Hepatocyte (in vitro differentiated cells): Measurements from ENCODE around the gene C2CD3.
"Not testable (repeated sequence)": the region's sequence is repeated elsewhere in the genome, so short reads cannot be mapped to it uniquely, and the experiment has no call there.

Experiments
- CTCF ChIP-seq: fragments of 200-600 bp; sonication (generic); IDR thresholded peaks from 2 replicates; pipeline ENCODE4 v1.5.1; 2016; ENCODE audit warnings: antibody characterized with exemption, mild to moderate bottlenecking; ENCODE audit not compliant: poor library complexity
- EZH2 ChIP-seq: fragments of 200-600 bp; sonication (generic); IDR thresholded peaks from 2 replicates; pipeline ENCODE4 v1.6.1; 2016; ENCODE audit warnings: antibody characterized with exemption, mild to moderate bottlenecking, borderline replicate concordance
- EZH2phosphoT487 ChIP-seq: fragments of 200-600 bp; sonication (generic); IDR thresholded peaks from one replicate; pipeline ENCODE4 v1.6.1; 2018; ENCODE audit warnings: antibody characterized with exemption, mild to moderate bottlenecking, low read depth, moderate library complexity; ENCODE audit not compliant: unreplicated experiment, severe bottlenecking

GRCh38 chr11:74066663-74067062, 104.1 kb downstream of the C2CD3 start:
- TF ChIP-seq CTCF, EZH2, EZH2phosphoT487: not testable (repeated sequence)
